H9 (cell line): ENCODE results near the gene NR2F1-AS1. TPM values are rescaled to one million over a fixed set of nuclear protein-coding genes. Genes with fewer than 3 reads are reported as not detected.

Experiments used
- DNase-seq: peaks from one replicate; pipeline ENCODE4 v3.0.0-alpha.2; 2017
- H2AFZ ChIP-seq: one replicate; pipeline ENCODE4 v1.6.1; 2013; ENCODE audit warnings: mild to moderate bottlenecking, low read length, control low read depth, moderate library complexity
- H2AK5ac ChIP-seq: 2 replicates; pipeline ENCODE4 v1.6.1; 2013; ENCODE audit warnings: low read length, control low read depth, mixed read lengths; ENCODE audit not compliant: insufficient read length
- H2BK120ac ChIP-seq: one replicate; pipeline ENCODE4 v1.6.1; 2013; ENCODE audit warnings: low read depth, mild to moderate bottlenecking, low read length, control low read depth, inconsistent platforms; ENCODE audit not compliant: poor library complexity, severe bottlenecking
- H2BK12ac ChIP-seq: 2 replicates; pipeline ENCODE4 v1.6.1; 2013; ENCODE audit warnings: low read length, control low read depth, mixed read lengths, low read depth; ENCODE audit not compliant: insufficient read length
- H2BK15ac ChIP-seq: 2 replicates; pipeline ENCODE4 v1.6.1; 2013; ENCODE audit warnings: low read depth, low read length, control low read depth
- H2BK20ac ChIP-seq: one replicate; pipeline ENCODE4 v1.6.1; 2013; ENCODE audit warnings: low read depth, mild to moderate bottlenecking, low read length, control low read depth, inconsistent platforms; ENCODE audit not compliant: poor library complexity, severe bottlenecking
- H2BK5ac ChIP-seq: 2 replicates; pipeline ENCODE4 v1.6.1; 2013; ENCODE audit warnings: low read length, control low read depth, mixed read lengths; ENCODE audit not compliant: insufficient read length
- H3K14ac ChIP-seq: 2 replicates; pipeline ENCODE4 v1.6.1; 2013; ENCODE audit warnings: low read length, control low read depth; ENCODE audit not compliant: insufficient read depth
- H3K18ac ChIP-seq: 2 replicates; pipeline ENCODE4 v1.6.1; 2013; ENCODE audit warnings: low read depth, mild to moderate bottlenecking, mixed read lengths, low read length, control low read depth; ENCODE audit not compliant: insufficient read length
- H3K23ac ChIP-seq: 2 replicates; pipeline ENCODE4 v1.6.1; 2013; ENCODE audit warnings: low read length, control low read depth, mixed read lengths, low read depth; ENCODE audit not compliant: insufficient read length
- H3K23me2 ChIP-seq: 2 replicates; pipeline ENCODE4 v1.6.1; 2013; ENCODE audit warnings: low read depth, mild to moderate bottlenecking, mixed read lengths, low read length, control low read depth; ENCODE audit not compliant: insufficient read length, poor library complexity, severe bottlenecking
- H3K27ac ChIP-seq: 2 replicates; pipeline ENCODE4 v1.5.1; 2013; ENCODE audit warnings: low read length, control low read depth, mixed read lengths, low read depth; ENCODE audit not compliant: insufficient read length
- H3K27me3 ChIP-seq: 2 replicates; pipeline ENCODE4 v1.6.1; 2013; ENCODE audit warnings: low read length, control low read depth, inconsistent platforms; ENCODE audit not compliant: insufficient read depth
- H3K4ac ChIP-seq: 2 replicates; pipeline ENCODE4 v1.6.1; 2013; ENCODE audit warnings: low read depth, mild to moderate bottlenecking, control low read depth, inconsistent platforms, low read length, moderate library complexity
- H3K4me1 ChIP-seq: 2 replicates; pipeline ENCODE4 v1.6.1; 2013; ENCODE audit warnings: low read length, control low read depth, inconsistent platforms; ENCODE audit not compliant: insufficient read depth
- H3K4me2 ChIP-seq: 2 replicates; pipeline ENCODE4 v1.6.1; 2013; ENCODE audit warnings: low read length, control low read depth, mixed read lengths; ENCODE audit not compliant: insufficient read length, insufficient read depth
- H3K56ac ChIP-seq: 2 replicates; pipeline ENCODE4 v1.6.1; 2013; ENCODE audit warnings: low read depth, mild to moderate bottlenecking, mixed read lengths, low read length, control low read depth; ENCODE audit not compliant: insufficient read length
- H3K79me1 ChIP-seq: 2 replicates; pipeline ENCODE4 v1.6.1; 2013; ENCODE audit warnings: low read depth, mild to moderate bottlenecking, moderate library complexity, low read length, control low read depth, inconsistent platforms; ENCODE audit not compliant: insufficient read depth, poor library complexity, severe bottlenecking
- H3K79me2 ChIP-seq: 2 replicates; pipeline ENCODE4 v1.6.1; 2013; ENCODE audit warnings: low read length, control low read depth, inconsistent platforms; ENCODE audit not compliant: insufficient read depth
- H3K9ac ChIP-seq: 2 replicates; pipeline ENCODE4 v1.6.1; 2013; ENCODE audit warnings: low read length, control low read depth, mixed read lengths; ENCODE audit not compliant: insufficient read length; ENCODE audit errors: extremely low read depth
- H3K9me3 ChIP-seq: one replicate; pipeline ENCODE4 v1.6.1; 2013; ENCODE audit warnings: low read depth, low read length, inconsistent platforms; ENCODE audit not compliant: control insufficient read depth
- H3T11ph ChIP-seq: one replicate; pipeline ENCODE4 v1.6.1; 2013; ENCODE audit warnings: mild to moderate bottlenecking, low read length, control low read depth, inconsistent platforms
- H4K20me1 ChIP-seq: one replicate; pipeline ENCODE4 v1.6.1; 2013; ENCODE audit not compliant: control insufficient read depth, insufficient read length, insufficient read depth
- H4K5ac ChIP-seq: 2 replicates; pipeline ENCODE4 v1.6.1; 2013; ENCODE audit warnings: low read depth, mild to moderate bottlenecking, mixed read lengths, low read length, control low read depth; ENCODE audit not compliant: insufficient read length
- H4K8ac ChIP-seq: replicated peaks from 2 replicates; pipeline ENCODE4 v1.6.1; 2013; ENCODE audit warnings: low read length, control low read depth, mixed read lengths, low read depth; ENCODE audit not compliant: insufficient read length
- H4K91ac ChIP-seq: 2 replicates; pipeline ENCODE4 v1.6.1; 2013; ENCODE audit warnings: low read depth, mild to moderate bottlenecking, moderate library complexity, mixed read lengths, low read length, control low read depth; ENCODE audit not compliant: insufficient read length
- H3K27ac Mint-ChIP-seq, 3 experiments: 2 replicates in 2 of 3; 3 replicates in 1 of 3; pipeline ENCODE4 v1.8.0; 2020 to 2021; ENCODE audit warnings: mixed read lengths in 3 of 3, mild to moderate bottlenecking in 1 of 3, moderate library complexity in 1 of 3
- H3K27me3 Mint-ChIP-seq: 2 replicates; pipeline ENCODE4 v1.8.0; 2021; ENCODE audit warnings: low read depth, mild to moderate bottlenecking, moderate library complexity, mixed read lengths
- H3K36me3 Mint-ChIP-seq, 3 experiments: 2 replicates in 2 of 3; 3 replicates in 1 of 3; pipeline ENCODE4 v1.8.0; 2020 to 2021; ENCODE audit warnings: low read depth in 3 of 3, mixed read lengths in 3 of 3; ENCODE audit not compliant: insufficient read depth in 1 of 3
- H3K4me1 Mint-ChIP-seq, 2 experiments: 2 replicates each; pipeline ENCODE4 v1.8.0; 2020; ENCODE audit warnings: mixed read lengths in 2 of 2
- H3K4me3 Mint-ChIP-seq, 2 experiments: 2 replicates in 1 of 2; 3 replicates in 1 of 2; pipeline ENCODE4 v1.8.0; 2020 to 2021; ENCODE audit warnings: mild to moderate bottlenecking in 2 of 2, mixed read lengths in 2 of 2, moderate library complexity in 1 of 2
- H3K9me3 Mint-ChIP-seq, 2 experiments: 2 replicates in 1 of 2; 3 replicates in 1 of 2; pipeline ENCODE4 v1.8.0; 2020; ENCODE audit warnings: mild to moderate bottlenecking in 2 of 2, mixed read lengths in 2 of 2, moderate library complexity in 1 of 2
- WGBS: extraction: QIAGEN DNeasy Blood & Tissue Kit; methylation state at CpG from one replicate; pipeline ENCODE4 v1.1.7; 2013; ENCODE audit warnings: missing lambda C conversion rate, low lambda C conversion rate, mixed read lengths; ENCODE audit not compliant: insufficient read length; ENCODE audit errors: extremely low coverage; 5-methylcytosine and 5-hydroxymethylcytosine counted together
- total RNA-seq: library from RNA; stranded (reverse); gene quantifications from 2 replicates; pipeline ENCODE4 v1.2.1, GENCODE V29; 2021
- TF ChIP-seq, protein P1 (sequence below): fragments of 200-600 bp; sonication (generic); conservative IDR thresholded peaks from 3 replicates; pipeline ENCODE4 v1.8.0; 2021; ENCODE audit warnings: antibody characterized with exemption, mild to moderate bottlenecking

NR2F1-AS1 gene
- total RNA-seq, 1 experiment from 2014 or later: 1.9 TPM

DNA sequence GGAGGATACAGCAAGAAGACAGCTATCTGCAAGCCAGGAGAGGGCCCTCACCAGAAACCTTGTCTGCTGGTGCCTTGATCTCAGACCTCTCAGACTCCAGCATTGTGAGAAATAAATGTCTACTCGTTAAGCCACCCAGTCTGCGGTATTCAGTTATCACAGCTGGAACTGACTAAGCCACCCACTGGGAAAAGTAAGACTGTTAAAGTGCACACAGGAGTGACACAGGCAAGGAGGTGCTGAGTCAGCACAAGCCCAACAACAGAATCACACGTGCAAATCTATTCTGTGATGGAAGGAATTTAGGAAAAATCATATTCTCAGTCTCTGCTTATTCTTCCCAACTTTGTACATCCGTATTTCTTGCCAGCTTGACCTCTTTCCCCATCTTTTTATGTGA is 200.0 kb downstream of the NR2F1-AS1 start:
- Histone ChIP-seq H2AK5ac (no peak overlapping the region), H3K9me3 (no peaks in the 10 kb centered on the region), H2BK5ac (no peak overlapping the region), H2AFZ (no peak overlapping the region), H4K8ac (no peak overlapping the region), H3K4ac (no peak overlapping the region), H3K79me1 (no peaks in the 10 kb centered on the region), H2BK15ac (no peak overlapping the region), H4K5ac (no peak overlapping the region), H2BK12ac (no peak overlapping the region), H3K56ac (no peak overlapping the region), H3K4me2 (no peak overlapping the region), H3K18ac (no peak overlapping the region), H4K91ac (no peak overlapping the region), H4K20me1 (no peaks in the 10 kb centered on the region), H3K23ac (no peak overlapping the region), H2BK20ac (no peak overlapping the region), H3K23me2 (no peaks in the 10 kb centered on the region), H2BK120ac (no peak overlapping the region), H3K9ac (no peak overlapping the region), H3K27ac (no peak overlapping the region), H3T11ph (no peak overlapping the region), H3K79me2 (no peaks in the 10 kb centered on the region), H3K4me1 (peaks cover 6% of the 10 kb centered on the region; the same call in 1 of the 2 replicates), H3K27me3 (no peaks in the 10 kb centered on the region), H3K14ac (no peak overlapping the region)
- Mint-ChIP-seq H3K4me3 (no peak overlapping the region), H3K27ac (no peak overlapping the region; a peak in 2 of 7 replicates), H3K9me3 (no peaks in the 10 kb centered on the region; a peak in 1 of 5 replicates), H3K36me3 (no peaks in the 10 kb centered on the region; a peak in 1 of 7 replicates), H3K27me3 (no peaks in the 10 kb centered on the region), H3K4me1 (peaks cover 15 to 18% of the 10 kb centered on the region in 2 experiments)
- TF ChIP-seq, protein P1, sequence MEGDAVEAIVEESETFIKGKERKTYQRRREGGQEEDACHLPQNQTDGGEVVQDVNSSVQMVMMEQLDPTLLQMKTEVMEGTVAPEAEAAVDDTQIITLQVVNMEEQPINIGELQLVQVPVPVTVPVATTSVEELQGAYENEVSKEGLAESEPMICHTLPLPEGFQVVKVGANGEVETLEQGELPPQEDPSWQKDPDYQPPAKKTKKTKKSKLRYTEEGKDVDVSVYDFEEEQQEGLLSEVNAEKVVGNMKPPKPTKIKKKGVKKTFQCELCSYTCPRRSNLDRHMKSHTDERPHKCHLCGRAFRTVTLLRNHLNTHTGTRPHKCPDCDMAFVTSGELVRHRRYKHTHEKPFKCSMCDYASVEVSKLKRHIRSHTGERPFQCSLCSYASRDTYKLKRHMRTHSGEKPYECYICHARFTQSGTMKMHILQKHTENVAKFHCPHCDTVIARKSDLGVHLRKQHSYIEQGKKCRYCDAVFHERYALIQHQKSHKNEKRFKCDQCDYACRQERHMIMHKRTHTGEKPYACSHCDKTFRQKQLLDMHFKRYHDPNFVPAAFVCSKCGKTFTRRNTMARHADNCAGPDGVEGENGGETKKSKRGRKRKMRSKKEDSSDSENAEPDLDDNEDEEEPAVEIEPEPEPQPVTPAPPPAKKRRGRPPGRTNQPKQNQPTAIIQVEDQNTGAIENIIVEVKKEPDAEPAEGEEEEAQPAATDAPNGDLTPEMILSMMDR: no peak
- DNase-seq: no peak
- no CpG with 5 or more reads among the region's 4 CpGs for WGBS
